GM10266 (cell line): ENCODE results near the gene TMX1.

Experiments
- DNase-seq: peaks from one replicate; pipeline ENCODE4 v3.0.0; 2012; ENCODE audit errors: extremely low spot score
- TF ChIP-seq, protein P1 (sequence below): IDR thresholded peaks from 2 replicates; pipeline ENCODE4 v1.5.1; 2012; ENCODE audit warnings: mild to moderate bottlenecking, low read depth; ENCODE audit not compliant: control insufficient read depth, insufficient read depth; ENCODE audit errors: missing control alignments

Gene TMX1

DNA sequence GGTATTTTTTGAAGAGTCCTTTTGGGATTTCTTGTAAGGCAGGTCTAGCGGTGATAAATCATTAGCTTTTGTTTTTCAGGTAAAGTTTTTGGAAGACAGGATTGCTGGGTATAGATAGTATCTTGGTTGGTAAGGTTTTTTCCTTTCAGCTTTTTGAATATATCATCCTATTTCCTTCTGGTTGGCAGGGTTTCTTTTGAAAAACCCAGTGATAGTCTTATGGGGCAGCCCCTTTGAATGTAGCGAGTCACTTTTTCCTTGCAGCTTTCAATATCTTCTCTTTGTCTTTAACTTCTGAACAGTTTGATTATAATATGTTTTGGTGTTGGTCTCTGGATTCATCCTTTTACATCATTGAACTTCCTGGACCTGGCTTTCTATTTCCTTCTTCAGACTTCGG lies 20.2 kb downstream of the TMX1 start:
- TF ChIP-seq, protein P1, sequence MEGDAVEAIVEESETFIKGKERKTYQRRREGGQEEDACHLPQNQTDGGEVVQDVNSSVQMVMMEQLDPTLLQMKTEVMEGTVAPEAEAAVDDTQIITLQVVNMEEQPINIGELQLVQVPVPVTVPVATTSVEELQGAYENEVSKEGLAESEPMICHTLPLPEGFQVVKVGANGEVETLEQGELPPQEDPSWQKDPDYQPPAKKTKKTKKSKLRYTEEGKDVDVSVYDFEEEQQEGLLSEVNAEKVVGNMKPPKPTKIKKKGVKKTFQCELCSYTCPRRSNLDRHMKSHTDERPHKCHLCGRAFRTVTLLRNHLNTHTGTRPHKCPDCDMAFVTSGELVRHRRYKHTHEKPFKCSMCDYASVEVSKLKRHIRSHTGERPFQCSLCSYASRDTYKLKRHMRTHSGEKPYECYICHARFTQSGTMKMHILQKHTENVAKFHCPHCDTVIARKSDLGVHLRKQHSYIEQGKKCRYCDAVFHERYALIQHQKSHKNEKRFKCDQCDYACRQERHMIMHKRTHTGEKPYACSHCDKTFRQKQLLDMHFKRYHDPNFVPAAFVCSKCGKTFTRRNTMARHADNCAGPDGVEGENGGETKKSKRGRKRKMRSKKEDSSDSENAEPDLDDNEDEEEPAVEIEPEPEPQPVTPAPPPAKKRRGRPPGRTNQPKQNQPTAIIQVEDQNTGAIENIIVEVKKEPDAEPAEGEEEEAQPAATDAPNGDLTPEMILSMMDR, result no peak
- DNase-seq, result no peak

DNA sequence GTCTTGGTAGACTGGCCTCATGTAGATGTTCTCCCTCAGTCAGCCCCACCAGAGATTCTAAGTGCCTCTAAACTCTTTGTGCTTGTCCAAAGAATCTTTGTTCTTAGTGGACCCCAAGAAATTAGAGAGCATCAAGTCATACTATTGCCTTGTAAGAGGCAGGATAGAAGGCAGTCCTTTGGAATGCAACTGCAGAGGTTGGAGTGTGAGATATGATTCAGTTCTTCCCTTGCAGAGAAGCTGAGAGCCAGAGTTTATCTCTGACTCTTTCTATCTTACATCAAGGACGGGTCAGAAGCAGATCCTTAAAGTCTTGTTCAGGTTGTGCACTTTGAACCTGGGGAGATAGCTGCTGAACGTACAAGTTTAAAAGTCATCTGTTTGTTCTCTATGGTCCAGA lies 21.1 kb downstream of the TMX1 start:
- TF ChIP-seq, protein P1, result no peak
- no peak for DNase-seq

DNA sequence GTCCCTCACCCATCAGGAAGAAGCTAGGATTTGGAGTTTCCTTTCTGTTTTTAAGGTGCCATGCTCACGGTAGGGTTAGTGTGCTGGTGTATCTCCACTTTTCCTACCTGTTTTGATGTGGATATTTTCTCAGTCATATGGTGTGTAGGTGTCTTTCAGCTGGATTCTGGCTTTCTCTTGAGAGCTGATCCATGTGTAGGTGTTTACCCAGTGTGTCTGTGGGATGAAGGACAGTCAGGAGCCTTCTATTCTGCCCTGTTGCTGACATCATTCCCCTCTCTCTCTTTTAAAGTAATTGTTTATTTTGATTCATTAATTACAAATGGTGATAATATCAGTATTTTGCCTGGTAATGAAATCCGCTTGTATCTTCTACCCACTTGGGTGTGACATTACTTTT lies 22.8 kb downstream of the TMX1 start:
- DNase-seq, result no peak
- TF ChIP-seq, protein P1, result no peak

DNA sequence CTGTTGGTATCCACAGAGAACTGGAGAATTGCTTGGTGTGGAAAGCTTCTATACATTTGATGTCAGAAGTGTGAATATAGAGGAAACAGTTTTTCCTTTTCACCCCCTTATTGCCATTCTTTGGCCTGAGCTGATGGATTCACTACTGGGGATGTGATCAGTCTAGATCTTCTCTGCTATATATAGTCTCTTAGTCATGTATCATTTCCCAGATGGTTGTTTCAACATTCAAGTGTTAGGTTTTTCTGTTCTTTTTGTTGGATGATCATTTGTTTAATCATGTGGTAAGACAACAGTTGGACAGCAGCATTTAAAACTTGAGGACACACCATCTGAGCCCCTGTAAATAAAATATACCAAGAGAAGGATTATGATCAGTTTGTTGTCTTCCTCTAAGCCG lies 29.6 kb downstream of the TMX1 start:
- DNase-seq, result no peak
- TF ChIP-seq, protein P1, result no peak

DNA sequence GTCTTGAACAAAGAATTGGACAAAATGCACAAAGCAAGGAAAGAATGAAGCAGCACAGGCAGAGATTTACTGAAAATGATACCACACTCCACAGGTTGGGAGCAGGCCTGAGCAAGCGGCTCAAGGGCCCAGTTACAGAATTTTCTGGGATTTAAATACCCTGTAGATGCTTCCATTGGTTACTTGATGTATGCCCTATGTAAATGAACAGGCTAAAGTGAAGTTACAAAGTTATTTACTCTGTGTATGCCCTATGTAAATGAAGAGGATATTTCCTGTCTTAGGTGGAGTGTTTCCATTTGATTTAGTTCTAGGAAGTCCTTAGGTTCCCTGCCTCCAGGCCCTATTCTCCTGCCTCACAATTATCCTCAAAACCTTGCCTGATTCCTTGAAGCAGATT lies 36.6 kb downstream of the TMX1 start:
- TF ChIP-seq, protein P1, result no peak
- no peak for DNase-seq

DNA sequence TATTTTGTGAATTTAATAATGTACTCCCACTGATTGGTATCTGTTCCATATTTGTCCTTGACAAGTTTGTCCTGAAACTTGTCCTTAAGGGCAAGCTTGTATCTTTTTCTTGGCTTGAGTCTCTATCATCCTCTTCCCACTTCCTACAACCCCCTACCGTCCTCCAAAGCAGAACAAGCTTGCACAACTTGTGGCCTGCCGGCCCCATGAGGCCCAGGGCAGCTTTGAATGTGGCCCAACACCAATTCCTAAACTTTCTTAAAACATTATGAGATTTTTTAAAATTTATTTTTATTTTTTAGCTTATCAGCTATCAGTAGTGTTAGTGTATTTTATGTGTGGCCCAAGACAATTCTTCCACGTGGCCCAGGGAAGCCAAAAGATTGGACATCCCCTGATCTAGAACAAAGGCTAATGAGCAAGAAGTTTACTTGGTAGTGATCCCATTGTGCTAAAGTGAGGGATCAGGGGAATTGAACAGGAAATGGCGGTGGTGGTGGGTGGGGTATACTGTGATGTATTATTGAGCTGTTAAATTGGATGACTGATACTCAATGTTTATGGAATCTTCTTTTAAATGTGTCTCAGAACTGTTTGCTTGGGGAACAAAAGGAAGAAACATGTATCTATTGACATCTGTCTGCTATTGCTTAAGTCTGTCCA lies 37.8 kb downstream of the TMX1 start:
- TF ChIP-seq, protein P1, result no peak
- no peak for DNase-seq

DNA sequence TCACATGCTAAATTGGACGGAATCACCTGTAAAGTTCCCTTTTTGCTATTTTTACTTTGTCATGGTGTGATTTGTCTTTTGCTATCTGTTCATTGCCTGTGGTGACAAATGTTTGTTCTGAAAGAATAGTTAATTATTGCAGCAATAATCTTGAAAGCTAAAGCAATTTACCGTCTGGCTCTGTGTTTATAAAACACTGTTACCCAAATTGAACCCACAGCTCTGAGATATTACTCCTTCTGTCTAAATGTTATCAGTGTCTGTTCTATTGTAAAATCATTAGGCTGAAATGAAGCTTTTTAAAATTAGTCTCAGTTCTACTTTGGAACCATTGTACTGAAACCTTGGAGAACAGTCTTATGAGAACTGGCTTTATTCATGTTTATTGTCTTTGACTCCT lies 42.5 kb downstream of the TMX1 start:
- TF ChIP-seq, protein P1, result no peak
- DNase-seq, result no peak
